ENCODE measurements around the gene NQO2.
"Not testable (repeated sequence)": the region's sequence is repeated elsewhere in the genome, so short reads cannot be mapped to it uniquely, and the experiment has no call there.

The NQO2 gene

GRCh38 chr6:2970034-2970685 is 29.5 kb upstream of the NQO2 start:
- DNase-seq: no peak

GRCh38 chr6:2970753-2971419 is 28.8 kb upstream of the NQO2 start:
- DNase-seq: no peak

- no peak for DNase-seq
Measured at GRCh38 chr6:2971420-2972218, 28.1 kb upstream of the NQO2 start, which contains the start of gene SERPINB6. SERPINB6 (minus strand) TSS chr6:2971567; CDS start chr6:2959332, 12,235 bp downstream.

GRCh38 chr6:2972219-2972487 is 27.5 kb upstream of the NQO2 start:
- not testable (repeated sequence) for DNase-seq

GRCh38 chr6:2972685-2973084 is 27.0 kb upstream of the NQO2 start:
- not testable (repeated sequence) for DNase-seq

- DNase-seq: not testable (repeated sequence)
Measured at GRCh38 chr6:2973180-2973579, 26.5 kb upstream of the NQO2 start.

- no peak for DNase-seq
Measured at GRCh38 chr6:2973676-2974075, 26.0 kb upstream of the NQO2 start.

GRCh38 chr6:2976060-2976459 is 23.6 kb upstream of the NQO2 start:
- DNase-seq: no peak

GRCh38 chr6:2976571-2977085 is 23.1 kb upstream of the NQO2 start:
- DNase-seq: no peak

- DNase-seq: no peak
Measured at GRCh38 chr6:2977290-2977689, 22.4 kb upstream of the NQO2 start.

- DNase-seq: no peak
Measured at GRCh38 chr6:2977799-2978590, 21.7 kb upstream of the NQO2 start.

- no peak for DNase-seq
Measured at GRCh38 chr6:2978923-2979322, 20.8 kb upstream of the NQO2 start.

GRCh38 chr6:2979819-2980464 is 19.8 kb upstream of the NQO2 start:
- no peak for DNase-seq

GRCh38 chr6:2980465-2980855 is 19.2 kb upstream of the NQO2 start:
- no peak for DNase-seq

- no peak for DNase-seq
Measured at GRCh38 chr6:2982426-2983117, 17.1 kb upstream of the NQO2 start.

- no peak for DNase-seq
Measured at GRCh38 chr6:2984738-2985406, 14.8 kb upstream of the NQO2 start.

GRCh38 chr6:2986722-2987221 is 12.9 kb upstream of the NQO2 start:
- no peak for DNase-seq

- no peak for DNase-seq
Measured at GRCh38 chr6:2988094-2988425, 11.6 kb upstream of the NQO2 start.

GRCh38 chr6:2988426-2989331 is 11.0 kb upstream of the NQO2 start:
- no peak for DNase-seq
